Measurements from ENCODE around the gene FIGNL2.
"Not testable (repeated sequence)": the region's sequence is repeated elsewhere in the genome, so short reads cannot be mapped to it uniquely, and the experiment has no call there.

FIGNL2 gene

DNA sequence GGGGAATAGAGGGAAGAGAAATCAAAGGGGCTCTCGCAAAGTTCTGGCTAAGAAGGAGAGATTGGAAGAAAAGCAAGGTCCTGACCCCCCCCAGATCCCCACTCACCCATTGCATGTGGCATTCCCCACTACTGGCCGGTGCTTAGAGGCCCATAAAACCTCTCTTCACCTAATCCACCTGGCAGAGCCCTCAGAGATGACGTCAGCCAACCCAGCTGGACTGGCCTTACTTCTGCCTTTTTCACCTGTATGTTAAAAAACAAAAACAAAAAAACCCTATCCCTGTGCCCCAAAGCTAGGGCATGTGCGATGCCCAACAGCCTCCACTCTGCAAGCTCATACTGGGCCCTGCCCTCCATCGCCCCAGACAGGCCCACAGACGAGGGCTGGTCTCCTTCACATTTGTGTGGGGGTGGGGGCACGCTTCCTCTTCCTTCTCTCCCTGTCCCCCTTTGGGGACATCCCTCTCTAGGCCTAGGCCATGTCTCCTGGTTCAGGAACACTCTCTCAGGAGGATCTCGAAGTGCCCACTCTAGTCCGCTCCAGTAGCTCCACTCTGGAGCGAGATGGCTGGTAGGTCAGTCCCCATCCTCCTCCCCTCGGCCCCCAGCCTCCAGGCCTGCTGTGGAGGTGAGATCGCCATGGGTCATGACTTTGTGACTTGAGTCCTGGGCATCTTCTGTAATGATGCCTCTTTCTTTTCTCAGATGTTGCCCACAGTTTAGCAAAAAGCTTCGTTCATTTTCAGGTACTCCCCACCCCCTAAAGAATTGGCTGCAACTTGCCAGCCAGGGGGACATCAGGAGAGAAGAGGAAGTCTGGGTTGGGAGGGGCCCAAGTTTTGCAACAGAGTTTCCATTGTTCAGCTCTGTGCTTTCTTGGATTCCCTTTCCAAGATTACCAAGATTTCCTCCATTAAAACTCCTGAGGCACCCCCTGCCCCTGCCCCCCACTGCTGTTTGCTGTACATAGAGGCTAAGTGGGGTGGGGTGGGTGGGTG is 37.0 kb downstream of the FIGNL2 start:
- TF ChIP-seq CTCF (conservative IDR thresholded peaks at IDR 0.05; ENCODE audit: control insufficient read depth, insufficient read depth, low read depth, low read length): no peak
- no peak overlapping the region for H3K4me3 ChIP-seq (ENCODE audit: control insufficient read depth, low read depth, low read length)
- no peak for DNase-seq (ENCODE audit: low read depth)

- no peak for TF ChIP-seq CTCF (conservative IDR thresholded peaks at IDR 0.05; ENCODE audit: control insufficient read depth, insufficient read depth, low read depth, low read length)
- H3K4me3 ChIP-seq (ENCODE audit: control insufficient read depth, low read depth, low read length): no peak overlapping the region
- DNase-seq (ENCODE audit: low read depth): no peak
These were observed 39.3 kb downstream of the FIGNL2 start for GRCh38 chr12:51809193-51809592.

GRCh38 chr12:51806896-51807295 is 41.6 kb downstream of the FIGNL2 start:
- TF ChIP-seq CTCF (conservative IDR thresholded peaks at IDR 0.05; ENCODE audit: control insufficient read depth, insufficient read depth, low read depth, low read length): no peak
- no peak overlapping the region for H3K4me3 ChIP-seq (ENCODE audit: control insufficient read depth, low read depth, low read length)
- no peak for DNase-seq (ENCODE audit: low read depth)

DNA sequence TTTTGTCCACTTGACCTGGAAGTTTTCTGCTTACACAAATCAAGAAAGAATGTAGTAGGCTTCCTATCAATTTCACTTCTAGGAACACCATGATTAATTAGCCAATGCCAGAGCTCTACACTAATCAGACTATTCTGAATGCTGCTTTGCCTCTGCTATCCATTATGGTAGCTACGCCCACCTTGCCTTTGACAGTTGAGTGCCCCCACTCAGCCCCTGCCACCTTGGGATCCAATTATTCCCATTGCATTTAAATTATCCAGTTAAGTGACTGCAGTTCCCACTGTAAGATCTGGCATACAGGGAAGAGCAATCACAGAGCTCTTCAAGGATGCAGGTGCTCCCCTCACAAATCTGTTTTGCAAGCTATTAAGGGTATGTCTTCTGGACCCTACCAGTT is 47.5 kb downstream of the FIGNL2 start:
- no peak overlapping the region for H3K4me3 ChIP-seq (ENCODE audit: control insufficient read depth, low read depth, low read length)
- no peak for DNase-seq (ENCODE audit: low read depth)
- no peak for TF ChIP-seq CTCF (conservative IDR thresholded peaks at IDR 0.05; ENCODE audit: control insufficient read depth, insufficient read depth, low read depth, low read length)

GRCh38 chr12:51798501-51798900 is 50.0 kb downstream of the FIGNL2 start:
- no peak overlapping the region for H3K4me3 ChIP-seq (ENCODE audit: control insufficient read depth, low read depth, low read length)
- no peak for TF ChIP-seq CTCF (conservative IDR thresholded peaks at IDR 0.05; ENCODE audit: control insufficient read depth, insufficient read depth, low read depth, low read length)
- no peak for DNase-seq (ENCODE audit: low read depth)

GRCh38 chr12:51798051-51798450 is 50.5 kb downstream of the FIGNL2 start:
- not testable (repeated sequence) for DNase-seq (ENCODE audit: low read depth); H3K4me3 ChIP-seq (ENCODE audit: control insufficient read depth, low read depth, low read length)

DNA sequence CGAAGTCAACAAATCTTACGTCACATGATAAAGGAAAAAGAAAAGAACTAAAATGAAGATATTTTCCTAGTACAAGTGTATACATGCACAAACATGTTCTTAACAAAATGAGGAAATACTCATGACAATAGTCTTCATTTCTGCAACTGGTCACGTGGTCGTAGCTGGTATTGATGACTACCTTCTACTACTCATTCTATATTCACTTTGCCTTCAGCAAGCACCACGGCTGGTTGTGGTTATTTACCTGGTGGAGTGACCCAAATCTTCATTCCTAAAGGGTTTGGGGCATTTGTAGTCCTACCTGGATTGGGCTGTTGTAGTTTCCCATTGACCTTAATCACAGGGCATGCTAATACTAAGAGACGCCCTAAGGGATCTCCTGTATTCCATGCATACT is 51.2 kb downstream of the FIGNL2 start:
- DNase-seq (ENCODE audit: low read depth): no peak
- no peak for TF ChIP-seq CTCF (conservative IDR thresholded peaks at IDR 0.05; ENCODE audit: control insufficient read depth, insufficient read depth, low read depth, low read length)
- no peak overlapping the region for H3K4me3 ChIP-seq (ENCODE audit: control insufficient read depth, low read depth, low read length)

Data from fibroblast of mammary gland (primary cell).